CD4-positive, alpha-beta T cell (primary cell): ENCODE measurements around the gene EIF2D. TPM values are rescaled to one million over a fixed set of nuclear protein-coding genes. Genes with fewer than 3 reads are reported as not detected.

ENCODE experiments used
- ATAC-seq: fragments of 200-7000 bp; cut with Tn5 transposase; one replicate; pipeline ENCODE4 v1.10.0; 2022; ENCODE audit warnings: mild to moderate bottlenecking; ENCODE audit not compliant: poor library complexity
- CTCF ChIA-PET: fragments of 350-600 bp; sonication (Branson Sonifier 250); formaldehyde crosslinking; loops from one replicate; lab custom pipeline; 2021; ENCODE audit warnings: antibody characterized with exemption, inconsistent platforms; lab: Charles Lee
- POLR2A ChIA-PET: fragments of 350-600 bp; sonication (Branson Sonifier 250); formaldehyde crosslinking; loops from one replicate; lab custom pipeline; 2021; ENCODE audit warnings: antibody characterized with exemption, inconsistent platforms; lab: Charles Lee
- DNase-seq, 14 experiments: peaks; one replicate each; pipeline ENCODE4 v3.0.0-alpha.2; 2013 to 2020; ENCODE audit warnings: mixed read lengths in 2 of 14
- H3K27ac ChIP-seq, 2 donors: one replicate each; pipeline versions ENCODE4 v1.5.1 to v1.7.0; 2013; ENCODE audit warnings: low read length in 2 of 2, low read depth in 1 of 2, mild to moderate bottlenecking in 1 of 2
- H3K27me3 ChIP-seq, 2 experiments: 1 replicate in 1 of 2; 2 replicates in 1 of 2; pipeline versions ENCODE4 v1.6.1 to v1.7.0; 2013; ENCODE audit warnings: low read length in 2 of 2, control low read depth in 1 of 2, mild to moderate bottlenecking in 1 of 2, moderate library complexity in 1 of 2; ENCODE audit not compliant: insufficient read depth in 2 of 2, control insufficient read depth in 1 of 2
- H3K36me3 ChIP-seq: one replicate; pipeline ENCODE4 v1.6.1; 2013; ENCODE audit warnings: low read length, control low read depth; ENCODE audit not compliant: insufficient read depth
- H3K4me1 ChIP-seq: one replicate; pipeline ENCODE4 v1.6.1; 2013; ENCODE audit warnings: low read length, control low read depth; ENCODE audit not compliant: insufficient read depth
- H3K4me3 ChIP-seq: one replicate; pipeline ENCODE4 v1.5.1; 2013; ENCODE audit warnings: mild to moderate bottlenecking, low read length, moderate library complexity
- H3K9me3 ChIP-seq, 2 experiments: 1 replicate in 1 of 2; 2 replicates in 1 of 2; pipeline versions ENCODE4 v1.6.1 to v1.7.0; 2013; ENCODE audit warnings: low read length in 2 of 2, mild to moderate bottlenecking in 2 of 2, control low read depth in 1 of 2, moderate library complexity in 1 of 2; ENCODE audit not compliant: control insufficient read depth in 1 of 2, insufficient read depth in 1 of 2
- H3K27ac Mint-ChIP-seq: one replicate; pipeline ENCODE4 v1.8.0; 2020; ENCODE audit warnings: mixed read lengths
- H3K27me3 Mint-ChIP-seq: one replicate; pipeline ENCODE4 v1.8.0; 2021; ENCODE audit warnings: mixed read lengths
- H3K36me3 Mint-ChIP-seq: one replicate; pipeline ENCODE4 v1.8.0; 2021; ENCODE audit warnings: low read depth, mixed read lengths
- H3K4me1 Mint-ChIP-seq: one replicate; pipeline ENCODE4 v1.8.0; 2021; ENCODE audit warnings: low read depth, mixed read lengths
- H3K4me3 Mint-ChIP-seq: one replicate; pipeline ENCODE4 v1.8.0; 2020; ENCODE audit warnings: mild to moderate bottlenecking, mixed read lengths
- H3K9me3 Mint-ChIP-seq: one replicate; pipeline ENCODE4 v1.8.0; 2020; ENCODE audit warnings: mixed read lengths
- CTCF ChIP-seq: fragments of 200-600 bp; IDR thresholded peaks from one replicate; pipeline ENCODE4 v1.8.0; 2022; ENCODE audit warnings: antibody characterized with exemption, mild to moderate bottlenecking
- intact Hi-C, 2 experiments: fragments of 100-400 bp; cut with DNase I in 1 of 2; cut with micrococcal nuclease in 1 of 2; formaldehyde crosslinking; loops; one replicate each; pipeline versions ENCODE4 v1.15.1 to v1.9.0; 2023 to 2025; cut with DNase I, micrococcal nuclease
- total RNA-seq, 174 experiments: library from RNA in 2 of 174; stranded (reverse) in 2 of 174; gene quantifications; one replicate each; pipeline ENCODE4 v1.2.3 and lab custom pipeline; 2021 to 2026

Gene EIF2D
- total RNA-seq, 2 experiments from 2014 or later = 48.9 to 51.6 TPM

- DNase-seq (no peak), ATAC-seq (no peak)
- TF ChIP-seq CTCF = no peak
- Histone ChIP-seq H3K9me3 (no peaks in the 10 kb centered on the region), H3K36me3 (peaks cover 90% of the 10 kb centered on the region), H3K4me1 (peaks cover 57% of the 10 kb centered on the region), H3K4me3 (no peak overlapping the region), H3K27me3 (no peaks in the 10 kb centered on the region), H3K27ac (no peak overlapping the region)
- Mint-ChIP-seq H3K36me3 (peaks cover 97% of the 10 kb centered on the region), H3K9me3 (no peaks in the 10 kb centered on the region), H3K27ac (peak overlapping the region; percentile 85), H3K4me1 (peaks cover 49% of the 10 kb centered on the region), H3K27me3 (no peaks in the 10 kb centered on the region), H3K4me3 (peak overlapping the region; percentile 20)
- intact Hi-C loops = no loop called here
- POLR2A ChIA-PET = interaction anchor here (0.6 to 1.9 kb wide), 3 partner anchors 23 to 44 kb away, joined by 3 to 6 read pairs (median 3); no protein-coding TSS in a partner anchor
- CTCF ChIA-PET = interaction anchor here (1.0 to 6.6 kb wide), 3 partner anchors 8 to 43 kb away, joined by 3 to 99 read pairs (median 3); partner anchors contain the start of gene EIF2D
Measured at GRCh38 chr1:206588492-206588891, 23.8 kb downstream of the EIF2D start.

GRCh38 chr1:206587904-206588303 lies 24.4 kb downstream of the EIF2D start:
- H3K27me3 Mint-ChIP-seq = no peaks in the 10 kb centered on the region
- H3K9me3 Mint-ChIP-seq = no peaks in the 10 kb centered on the region
- Histone ChIP-seq H3K9me3 (no peaks in the 10 kb centered on the region), H3K27ac (no peak overlapping the region), H3K4me3 (no peak overlapping the region), H3K4me1 (peaks cover 63% of the 10 kb centered on the region), H3K36me3 (peaks cover 90% of the 10 kb centered on the region), H3K27me3 (no peaks in the 10 kb centered on the region)
- no peak for DNase-seq
- ChIA-PET CTCF (interaction anchor here (1.0 to 6.6 kb wide), 2 partner anchors 8 to 42 kb away, joined by 3 to 99 read pairs; no protein-coding TSS in a partner anchor), POLR2A (interaction anchor here (0.9 to 3.4 kb wide), 4 partner anchors 36 to 109 kb away, joined by 3 to 16 read pairs (median 4); no protein-coding TSS in a partner anchor)
- H3K4me3 Mint-ChIP-seq = no peak overlapping the region
- H3K4me1 Mint-ChIP-seq = peaks cover 55% of the 10 kb centered on the region
- intact Hi-C loops = no loop called here
- H3K27ac Mint-ChIP-seq = no peak overlapping the region
- ATAC-seq = no peak
- peaks cover 98% of the 10 kb centered on the region for H3K36me3 Mint-ChIP-seq
- TF ChIP-seq CTCF = no peak

GRCh38 chr1:206586501-206587445 lies 25.5 kb downstream of the EIF2D start:
- CTCF ChIA-PET = interaction anchor here (0.6 to 9.1 kb wide), 4 partner anchors 17 to 41 kb away, joined by 3 to 236 read pairs (median 52); no protein-coding TSS in a partner anchor
- Mint-ChIP-seq H3K27me3 (no peaks in the 10 kb centered on the region), H3K36me3 (peaks cover 93% of the 10 kb centered on the region), H3K4me1 (peaks cover 62% of the 10 kb centered on the region), H3K9me3 (no peaks in the 10 kb centered on the region), H3K27ac (peak overlapping the region; percentile 81), H3K4me3 (no peak overlapping the region)
- H3K27ac ChIP-seq = no peak overlapping the region
- H3K4me3 ChIP-seq = no peak overlapping the region
- peaks cover 91% of the 10 kb centered on the region for H3K36me3 ChIP-seq
- H3K27me3 ChIP-seq = no peaks in the 10 kb centered on the region
- DNase-seq = no peak
- no peaks in the 10 kb centered on the region for H3K9me3 ChIP-seq
- ATAC-seq = no peak
- POLR2A ChIA-PET = interaction anchor here (0.9 to 3.4 kb wide), 5 partner anchors 23 to 107 kb away, joined by 3 to 16 read pairs (median 3); partner anchors contain the start of gene EIF2D
- intact Hi-C loops = no loop called here
- peaks cover 73% of the 10 kb centered on the region for H3K4me1 ChIP-seq
- no peak for TF ChIP-seq CTCF
